ENCODE results near the gene NCAPG2.

The NCAPG2 gene

GRCh38 chr7:158745057-158745715, 40.6 kb upstream of the NCAPG2 start:
- no peak for TF ChIP-seq REST (IDR thresholded peaks at IDR 0.05; ENCODE audit: insufficient read depth in 1 of 2, low read depth in 2 of 2, low read length in 2 of 2)
- no peak for TF ChIP-seq FOXP2 (optimal IDR thresholded peaks at IDR 0.05; ENCODE audit: borderline replicate concordance, extremely low read depth, extremely low read length, insufficient read depth)
- no peak for TF ChIP-seq TAF1 (IDR thresholded peaks at IDR 0.05; ENCODE audit: borderline replicate concordance, insufficient read depth, low read length)
- no peak for TF ChIP-seq SIN3A (IDR thresholded peaks at IDR 0.05; ENCODE audit: borderline replicate concordance, insufficient read depth, low read length)
- no peak for TF ChIP-seq POLR2AphosphoS5 (IDR thresholded peaks at IDR 0.05; ENCODE audit: low read depth, low read length)

GRCh38 chr7:158744070-158744469, 39.5 kb upstream of the NCAPG2 start:
- TF ChIP-seq TAF1 (IDR thresholded peaks at IDR 0.05; ENCODE audit: borderline replicate concordance, insufficient read depth, low read length) (no peak), FOXP2 (optimal IDR thresholded peaks at IDR 0.05; ENCODE audit: borderline replicate concordance, extremely low read depth, extremely low read length, insufficient read depth) (no peak), SIN3A (IDR thresholded peaks at IDR 0.05; ENCODE audit: borderline replicate concordance, insufficient read depth, low read length) (no peak), REST (IDR thresholded peaks at IDR 0.05; ENCODE audit: insufficient read depth in 1 of 2, low read depth in 2 of 2, low read length in 2 of 2) (no peak), POLR2AphosphoS5 (IDR thresholded peaks at IDR 0.05; ENCODE audit: low read depth, low read length) (no peak)

- no peak for TF ChIP-seq REST (IDR thresholded peaks at IDR 0.05; ENCODE audit: insufficient read depth in 1 of 2, low read depth in 2 of 2, low read length in 2 of 2)
- no peak for TF ChIP-seq FOXP2 (optimal IDR thresholded peaks at IDR 0.05; ENCODE audit: borderline replicate concordance, extremely low read depth, extremely low read length, insufficient read depth)
- no peak for TF ChIP-seq SIN3A (IDR thresholded peaks at IDR 0.05; ENCODE audit: borderline replicate concordance, insufficient read depth, low read length)
- TF ChIP-seq TAF1 (IDR thresholded peaks at IDR 0.05; ENCODE audit: borderline replicate concordance, insufficient read depth, low read length) = no peak
- TF ChIP-seq POLR2AphosphoS5 (IDR thresholded peaks at IDR 0.05; ENCODE audit: low read depth, low read length) = no peak
These were observed 38.6 kb upstream of the NCAPG2 start for GRCh38 chr7:158743219-158743618.

GRCh38 chr7:158742065-158742821, 37.6 kb upstream of the NCAPG2 start:
- TF ChIP-seq POLR2AphosphoS5 (IDR thresholded peaks at IDR 0.05; ENCODE audit: low read depth, low read length) (no peak), REST (IDR thresholded peaks at IDR 0.05; ENCODE audit: insufficient read depth in 1 of 2, low read depth in 2 of 2, low read length in 2 of 2) (no peak), FOXP2 (optimal IDR thresholded peaks at IDR 0.05; ENCODE audit: borderline replicate concordance, extremely low read depth, extremely low read length, insufficient read depth) (no peak), TAF1 (IDR thresholded peaks at IDR 0.05; ENCODE audit: borderline replicate concordance, insufficient read depth, low read length) (no peak), SIN3A (IDR thresholded peaks at IDR 0.05; ENCODE audit: borderline replicate concordance, insufficient read depth, low read length) (no peak)

Data from PFSK-1 (cell line).